Kidney (tissue), 14 donors: ENCODE data around the gene ADARB2. TPM values are rescaled to one million over a fixed set of nuclear protein-coding genes. Genes with fewer than 3 reads are reported as not detected.

Source experiments
- DNase-seq, 5 donors: peaks; one replicate each; pipeline ENCODE4 v3.0.0-alpha.2; 2013 to 2020
- FAIRE-seq: peaks from 2 replicates; lab custom pipeline; 2012; peaks lifted over from hg19 to GRCh38; lab: Jason Lieb, UNC
- H3K27ac ChIP-seq, 2 donors: one replicate each; pipeline ENCODE4 v1.7.0; 2013; ENCODE audit warnings: low read depth in 2 of 2, low read length in 2 of 2, inconsistent platforms in 1 of 2
- H3K27me3 ChIP-seq: one replicate; pipeline ENCODE4 v1.7.1; 2013; ENCODE audit warnings: low read length, inconsistent platforms; ENCODE audit not compliant: control insufficient read depth, insufficient read depth
- H3K36me3 ChIP-seq, 3 donors: one replicate each; pipeline versions ENCODE4 v1.7.0 to v1.7.1; 2013; ENCODE audit warnings: low read length in 3 of 3, control low read depth in 1 of 3, inconsistent platforms in 1 of 3; ENCODE audit not compliant: insufficient read depth in 3 of 3, control insufficient read depth in 2 of 3
- H3K4me1 ChIP-seq, 3 donors: one replicate each; pipeline versions ENCODE4 v1.7.0 to v1.7.1; 2013; ENCODE audit warnings: low read length in 3 of 3, inconsistent platforms in 1 of 3, low read depth in 1 of 3; ENCODE audit not compliant: control insufficient read depth in 2 of 3, insufficient read depth in 2 of 3
- H3K4me3 ChIP-seq, 3 donors: one replicate each; pipeline versions ENCODE4 v1.7.0 to v1.8.1; 2013; ENCODE audit warnings: low read length in 3 of 3, control low read depth in 1 of 3, inconsistent platforms in 1 of 3
- H3K9ac ChIP-seq, 3 donors: one replicate each; pipeline versions ENCODE4 v1.7.0 to v1.7.1; 2013; ENCODE audit warnings: low read length in 3 of 3, control low read depth in 1 of 3, inconsistent platforms in 1 of 3
- H3K9me3 ChIP-seq, 3 donors: one replicate each; pipeline versions ENCODE4 v1.7.0 to v1.7.1; 2013; ENCODE audit warnings: low read length in 3 of 3, control low read depth in 1 of 3, inconsistent platforms in 1 of 3; ENCODE audit not compliant: control insufficient read depth in 2 of 3, insufficient read depth in 1 of 3
- intact Hi-C: fragments of 100-400 bp; cut with DNase I; formaldehyde crosslinking; loops from one replicate; pipeline ENCODE4 v1.11.1; 2022
- polyA plus RNA-seq: library from polyadenylated mRNA; stranded (reverse); fragments of 350-450 nt; fragmentation: Illumina TruSeq; extraction: RNeasy Lipid Tissue Mini Kit (QIAGEN cat#74804); gene quantifications from one replicate; pipeline ENCODE4 v1.2.3, GENCODE V29; 2014; ENCODE audit warnings: low read depth, low replicate concordance; ENCODE audit not compliant: insufficient read depth
- total RNA-seq: library from RNA; stranded (reverse); fragmentation: NEBNext Ultra II Directional; extraction: Animal tissue kit (Norgen Biotek cat#: 25700); gene quantifications from one replicate; pipeline ENCODE4 v1.2.1, GENCODE V29; 2021
- TF ChIP-seq, protein P1 (sequence below): IDR thresholded peaks from 3 replicates; pipeline ENCODE4 v1.5.1; 2012; ENCODE audit warnings: mild to moderate bottlenecking, moderate library complexity, borderline replicate concordance; ENCODE audit not compliant: insufficient read depth; ENCODE audit errors: extremely low read depth
- donor health status: control.
- donor health status: control.
- donor health status: control.
- donor health status: control.
- donor health status: control.
- donor health status: DM: yes; HTN: yes; CAD: no.
- donor health status: Normal renal cell carcinoma (clear cell type).

Gene ADARB2
- total and polyA plus RNA-seq, 2 donors from 2014 or later, result 1.0 to 1.3 TPM

GRCh38 chr10:1665681-1666080, 71.6 kb downstream of the ADARB2 start:
- Histone ChIP-seq H3K27me3 (no peaks in the 10 kb centered on the region), H3K4me3 (no peak overlapping the region), H3K9ac (no peak overlapping the region), H3K4me1 (no peaks in the 10 kb centered on the region), H3K27ac (no peak overlapping the region), H3K36me3 (no peaks in the 10 kb centered on the region), H3K9me3 (no peaks in the 10 kb centered on the region)
- FAIRE-seq, result no peak
- no peak for DNase-seq
- intact Hi-C loops, result no loop called here
- TF ChIP-seq, protein P1, sequence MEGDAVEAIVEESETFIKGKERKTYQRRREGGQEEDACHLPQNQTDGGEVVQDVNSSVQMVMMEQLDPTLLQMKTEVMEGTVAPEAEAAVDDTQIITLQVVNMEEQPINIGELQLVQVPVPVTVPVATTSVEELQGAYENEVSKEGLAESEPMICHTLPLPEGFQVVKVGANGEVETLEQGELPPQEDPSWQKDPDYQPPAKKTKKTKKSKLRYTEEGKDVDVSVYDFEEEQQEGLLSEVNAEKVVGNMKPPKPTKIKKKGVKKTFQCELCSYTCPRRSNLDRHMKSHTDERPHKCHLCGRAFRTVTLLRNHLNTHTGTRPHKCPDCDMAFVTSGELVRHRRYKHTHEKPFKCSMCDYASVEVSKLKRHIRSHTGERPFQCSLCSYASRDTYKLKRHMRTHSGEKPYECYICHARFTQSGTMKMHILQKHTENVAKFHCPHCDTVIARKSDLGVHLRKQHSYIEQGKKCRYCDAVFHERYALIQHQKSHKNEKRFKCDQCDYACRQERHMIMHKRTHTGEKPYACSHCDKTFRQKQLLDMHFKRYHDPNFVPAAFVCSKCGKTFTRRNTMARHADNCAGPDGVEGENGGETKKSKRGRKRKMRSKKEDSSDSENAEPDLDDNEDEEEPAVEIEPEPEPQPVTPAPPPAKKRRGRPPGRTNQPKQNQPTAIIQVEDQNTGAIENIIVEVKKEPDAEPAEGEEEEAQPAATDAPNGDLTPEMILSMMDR, result no peak

DNA sequence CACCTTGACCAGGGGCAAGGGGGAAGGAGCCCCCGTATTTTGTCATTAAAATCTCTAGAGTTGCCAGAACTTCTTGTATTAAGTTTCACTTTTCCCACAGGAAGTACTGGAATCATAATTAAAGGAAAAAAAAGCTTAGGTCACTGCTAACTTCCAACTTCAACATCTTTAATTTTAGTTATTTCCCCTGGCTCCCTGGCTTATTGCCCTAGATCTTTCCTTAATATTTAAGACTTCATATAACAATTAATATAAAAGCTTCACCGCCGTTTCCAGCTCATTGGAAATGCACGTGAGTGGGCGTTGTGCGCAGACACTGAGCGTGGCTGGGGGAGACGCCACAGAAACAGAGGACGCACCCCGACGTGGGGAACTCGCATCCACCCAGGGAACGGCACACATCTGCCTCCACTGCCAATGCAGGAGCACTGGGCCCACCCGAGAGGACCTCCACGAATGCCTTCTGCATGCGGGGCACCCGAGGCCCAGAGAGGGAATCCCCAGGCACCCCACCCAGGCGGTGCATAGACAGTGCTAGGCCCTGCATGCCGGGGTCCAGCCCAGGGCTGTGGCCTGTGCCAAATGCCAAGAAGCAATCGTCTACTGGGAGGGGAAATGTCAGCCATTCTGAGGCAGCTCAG, 72.2 kb downstream of the ADARB2 start:
- Histone ChIP-seq H3K27me3 (no peaks in the 10 kb centered on the region), H3K27ac (no peak overlapping the region), H3K4me1 (no peaks in the 10 kb centered on the region), H3K36me3 (no peaks in the 10 kb centered on the region), H3K4me3 (no peak overlapping the region), H3K9me3 (no peaks in the 10 kb centered on the region), H3K9ac (no peak overlapping the region)
- TF ChIP-seq, protein P1, result no peak
- DNase-seq, result no peak
- FAIRE-seq, result no peak
- intact Hi-C loops, result no loop called here

DNA sequence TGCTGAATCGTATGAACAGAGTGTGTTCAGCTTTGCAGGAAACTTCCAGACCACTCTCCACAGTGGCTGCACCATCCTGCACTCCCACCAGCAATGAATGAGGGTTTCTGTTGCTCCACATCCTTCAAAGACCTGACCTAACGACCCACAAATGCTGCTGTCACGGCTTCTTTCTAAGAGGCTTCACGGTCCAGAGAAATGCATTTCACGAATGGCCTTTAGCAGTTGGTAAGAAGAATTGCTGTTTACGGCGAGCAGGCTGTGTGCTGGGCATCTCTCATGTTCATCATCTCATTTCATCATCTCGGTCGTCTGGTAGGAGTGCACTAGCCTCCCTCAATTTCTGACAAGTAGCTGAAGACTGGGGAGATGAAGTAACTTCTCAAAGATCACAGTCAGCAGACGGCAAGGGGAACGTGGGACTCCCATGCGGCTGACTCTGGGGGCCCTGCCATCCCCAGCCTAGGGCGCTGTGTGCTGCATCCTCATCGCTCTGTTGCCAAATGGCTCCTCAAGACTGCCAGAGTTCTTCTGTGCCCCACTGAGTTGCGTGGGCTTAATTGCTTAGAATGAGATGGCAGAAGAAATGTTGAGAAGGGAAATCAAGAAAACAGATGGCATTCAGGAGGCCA, 72.9 kb downstream of the ADARB2 start:
- FAIRE-seq, result no peak
- Histone ChIP-seq H3K9ac (no peak overlapping the region), H3K27me3 (no peaks in the 10 kb centered on the region), H3K4me3 (no peak overlapping the region), H3K36me3 (no peaks in the 10 kb centered on the region), H3K4me1 (no peaks in the 10 kb centered on the region), H3K9me3 (no peaks in the 10 kb centered on the region), H3K27ac (no peak overlapping the region)
- TF ChIP-seq, protein P1, result no peak
- DNase-seq, result peak in 2 of 5 donors; percentile 44 to 53
- intact Hi-C loops, result no loop called here
